Activated T-helper 1 cell treated with anti-CD3 and anti-CD28 coated beads, Interleukin-2, amount 50 U/mL, for 16 hours (primary cell): ENCODE results near the gene XPR1.
"Not testable (repeated sequence)": the region's sequence is repeated elsewhere in the genome, so short reads cannot be mapped to it uniquely, and the experiment has no call there.

Experiments used
- DNase-seq, 2 donors: peaks; one replicate each; pipeline ENCODE4 v3.0.0-alpha.2; 2020; ENCODE audit warnings: low read depth in 1 of 2, low spot score in 1 of 2

Gene XPR1

DNA sequence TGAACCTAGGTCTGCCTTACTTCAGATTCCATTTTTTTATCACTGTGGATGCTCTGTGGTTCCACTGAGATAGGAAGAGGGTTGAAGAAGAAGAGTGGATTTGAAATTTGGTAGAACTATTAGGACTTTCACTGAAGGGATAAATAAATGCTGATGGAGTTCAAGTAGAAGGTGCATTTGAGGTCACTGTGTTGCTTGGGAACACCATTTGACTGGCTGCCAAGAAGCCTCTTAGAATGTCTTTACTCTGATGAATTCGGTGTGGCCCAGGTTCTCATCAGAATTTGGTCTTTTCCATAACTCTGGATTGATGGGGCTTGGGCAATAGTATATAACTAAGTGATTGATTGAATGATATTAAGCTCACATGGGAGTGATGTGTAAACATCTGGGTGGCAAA is 11.9 kb downstream of the XPR1 start:
- DNase-seq, result no peak

DNA sequence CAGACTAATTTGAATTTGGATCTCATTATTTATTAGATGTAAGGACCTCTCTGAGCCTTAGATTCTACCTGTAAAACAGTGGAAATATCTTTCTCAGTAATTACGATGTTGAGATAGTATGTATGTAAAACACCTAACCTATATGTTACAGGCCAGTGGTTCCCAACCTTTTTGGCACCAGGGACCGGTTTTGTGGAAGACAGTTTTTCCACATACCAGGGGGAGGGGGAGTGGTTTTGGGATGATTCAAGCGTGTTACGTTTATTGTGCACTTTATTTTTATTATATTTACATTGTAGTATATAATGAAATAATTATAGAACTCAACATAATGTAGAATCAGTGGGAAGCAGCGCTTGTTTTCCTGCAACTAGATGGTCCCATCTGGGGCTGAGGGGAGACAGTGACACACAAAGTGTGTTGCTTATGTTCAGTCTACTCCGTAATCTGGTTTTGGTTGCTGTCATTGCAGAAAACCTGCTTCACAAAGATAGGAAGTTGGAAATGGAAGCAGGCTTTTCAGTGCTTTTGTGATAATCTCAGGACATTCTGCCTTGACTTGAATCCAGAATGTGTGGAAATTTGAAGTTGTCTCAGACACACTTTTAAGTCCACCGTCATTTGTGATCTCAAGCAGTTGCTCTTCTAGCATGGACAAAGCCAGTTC is 12.8 kb downstream of the XPR1 start:
- DNase-seq, result no peak

DNA sequence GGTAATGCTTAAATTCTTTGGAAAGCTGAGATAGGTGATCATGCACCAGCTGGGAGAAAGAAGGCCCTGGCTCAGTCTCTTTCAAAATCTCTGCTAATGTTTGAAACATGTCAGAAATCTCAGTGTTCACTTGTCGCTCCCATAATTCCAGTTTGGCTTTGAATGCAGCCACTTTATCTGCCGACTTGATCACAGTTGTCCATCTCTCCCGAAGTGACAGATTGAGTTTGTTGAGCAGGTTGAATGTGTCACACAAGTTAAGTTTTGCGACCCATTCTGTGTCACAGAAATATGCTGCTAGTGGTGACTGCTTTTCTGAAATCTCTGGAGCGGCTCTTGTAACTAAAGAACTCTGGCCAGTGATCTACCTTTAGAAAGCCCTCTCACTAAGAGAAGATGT is 13.4 kb downstream of the XPR1 start:
- DNase-seq, result not testable (repeated sequence)

DNA sequence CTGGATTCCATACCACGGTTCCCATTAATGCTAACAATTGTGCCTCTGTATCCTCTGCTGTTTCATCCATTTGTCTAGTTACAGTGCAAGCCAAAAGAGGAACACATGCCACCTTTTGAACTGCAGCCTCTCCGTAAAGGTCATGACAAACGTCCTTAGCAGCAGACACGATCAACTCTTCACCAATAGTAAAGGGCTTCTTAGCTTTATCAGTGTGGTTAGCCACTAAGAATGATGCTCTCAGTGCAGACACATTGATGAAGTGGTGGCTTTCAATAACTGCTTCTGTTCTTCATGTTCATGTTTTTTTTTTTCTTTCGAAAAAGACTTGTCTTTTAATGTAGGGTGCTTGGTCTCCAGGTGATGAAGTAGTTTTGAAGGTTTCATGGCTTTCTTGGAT is 14.3 kb downstream of the XPR1 start:
- no peak for DNase-seq

DNA sequence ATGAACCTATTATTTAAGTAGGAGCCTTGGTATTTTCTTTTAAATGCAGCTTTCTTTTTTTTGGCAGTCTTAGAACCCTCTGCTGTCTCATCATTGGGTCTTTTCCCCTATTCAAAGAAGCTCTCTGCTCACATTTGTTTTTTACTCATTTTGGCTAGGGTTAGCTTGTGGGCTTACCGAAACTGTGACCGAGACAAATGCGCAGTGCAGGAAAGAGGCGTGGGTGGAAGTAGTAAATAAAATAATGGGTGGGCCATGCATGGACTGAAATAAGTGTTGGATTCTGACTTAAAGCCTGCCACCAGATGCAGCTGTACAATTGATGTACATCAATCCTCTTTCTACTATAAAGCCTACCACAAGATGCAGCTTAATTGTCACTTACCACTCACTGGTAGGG is 14.7 kb downstream of the XPR1 start:
- DNase-seq, result no peak

DNA sequence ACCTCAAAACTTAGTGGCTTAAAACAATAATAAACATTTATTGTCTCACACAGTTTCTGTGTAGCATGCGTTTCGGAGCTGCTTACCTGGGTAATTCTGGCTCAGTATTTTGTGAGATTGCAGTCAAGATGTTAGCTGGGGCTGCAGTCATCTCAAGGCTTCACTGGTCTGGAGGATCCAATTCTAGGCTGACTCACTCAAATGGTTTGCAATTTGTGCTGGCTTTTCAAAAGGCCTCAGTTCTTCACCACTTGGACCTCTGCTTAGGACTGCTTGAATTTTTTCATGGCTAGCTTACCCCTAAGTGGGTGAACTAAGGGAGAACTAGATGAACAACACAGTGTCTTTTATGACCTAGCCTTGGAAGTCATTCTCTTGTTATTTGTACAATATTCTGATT is 21.0 kb downstream of the XPR1 start:
- no peak for DNase-seq

DNA sequence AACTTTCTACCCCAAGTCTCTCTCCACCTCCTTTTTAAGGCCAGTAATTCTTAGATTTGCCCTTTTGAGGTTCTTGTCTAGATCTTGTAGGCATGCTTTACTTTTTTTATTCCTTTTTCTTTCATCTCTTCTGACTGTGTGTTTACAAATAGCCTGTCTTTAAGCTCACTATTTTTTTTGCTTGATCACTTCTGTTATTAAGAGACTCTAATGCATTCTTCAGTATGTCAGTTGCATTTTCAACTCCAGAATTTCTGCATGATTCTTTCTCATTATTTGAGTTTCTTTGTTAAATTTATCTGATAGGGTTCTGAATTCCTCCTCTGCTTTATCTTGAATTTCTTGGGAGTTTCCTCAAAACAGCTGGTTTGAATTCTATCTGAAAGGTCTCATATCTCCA is 30.9 kb downstream of the XPR1 start:
- no peak for DNase-seq

DNA sequence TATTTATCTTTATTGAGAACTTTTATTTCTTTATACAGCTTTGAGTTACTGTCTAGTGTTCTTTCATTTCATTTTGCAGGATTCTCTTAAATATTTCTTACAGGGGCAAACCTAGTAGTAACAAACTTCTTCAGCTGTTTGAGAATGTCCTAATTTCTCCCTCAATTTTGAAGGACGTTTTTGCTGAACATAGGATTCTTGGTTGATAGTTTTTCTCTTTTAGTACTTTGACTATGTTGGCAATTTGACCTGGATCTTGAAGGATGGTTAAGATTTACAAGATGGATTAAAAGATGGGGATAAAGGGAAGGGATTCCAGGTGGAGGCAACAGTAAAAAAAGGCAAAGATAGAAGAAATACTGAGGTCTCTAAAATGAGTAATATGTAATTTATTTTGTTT is 38.9 kb downstream of the XPR1 start:
- no peak for DNase-seq

DNA sequence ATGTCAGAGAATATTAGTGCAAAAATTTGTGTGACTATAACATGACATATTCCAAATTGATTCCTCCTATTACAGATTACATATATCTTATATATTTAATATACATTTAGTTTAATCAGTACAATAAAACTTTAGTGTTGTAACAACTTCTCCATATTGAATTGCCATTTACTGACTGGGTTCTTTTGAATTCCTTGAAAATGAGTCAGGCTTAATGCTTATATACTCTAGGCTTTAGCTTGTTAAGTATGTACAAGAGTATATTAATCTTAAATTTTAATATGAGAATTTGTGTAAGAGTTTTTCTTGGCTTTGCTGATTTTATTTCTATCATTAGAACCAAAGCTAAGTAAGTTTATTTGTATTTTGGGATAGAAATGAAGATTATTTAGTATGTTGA is 40.3 kb downstream of the XPR1 start:
- no peak for DNase-seq

DNA sequence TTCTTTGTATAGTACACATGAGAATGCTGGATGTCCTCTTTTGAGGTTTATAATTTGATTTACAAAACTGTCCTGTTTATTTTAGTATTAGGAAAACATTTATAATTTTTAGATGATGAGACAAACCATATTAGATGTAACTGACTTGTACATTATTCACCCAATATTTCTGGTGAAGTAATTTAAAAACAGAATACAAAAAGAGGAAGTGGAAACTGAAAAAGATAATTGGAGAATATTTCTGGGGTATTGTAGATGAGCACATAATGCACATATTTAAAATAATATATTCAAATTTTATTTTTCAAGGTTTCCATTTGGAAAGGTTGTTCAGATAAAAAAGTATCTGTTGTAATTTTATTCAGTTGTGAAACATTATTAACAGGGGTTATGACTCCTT is 40.7 kb downstream of the XPR1 start:
- DNase-seq, result no peak

DNA sequence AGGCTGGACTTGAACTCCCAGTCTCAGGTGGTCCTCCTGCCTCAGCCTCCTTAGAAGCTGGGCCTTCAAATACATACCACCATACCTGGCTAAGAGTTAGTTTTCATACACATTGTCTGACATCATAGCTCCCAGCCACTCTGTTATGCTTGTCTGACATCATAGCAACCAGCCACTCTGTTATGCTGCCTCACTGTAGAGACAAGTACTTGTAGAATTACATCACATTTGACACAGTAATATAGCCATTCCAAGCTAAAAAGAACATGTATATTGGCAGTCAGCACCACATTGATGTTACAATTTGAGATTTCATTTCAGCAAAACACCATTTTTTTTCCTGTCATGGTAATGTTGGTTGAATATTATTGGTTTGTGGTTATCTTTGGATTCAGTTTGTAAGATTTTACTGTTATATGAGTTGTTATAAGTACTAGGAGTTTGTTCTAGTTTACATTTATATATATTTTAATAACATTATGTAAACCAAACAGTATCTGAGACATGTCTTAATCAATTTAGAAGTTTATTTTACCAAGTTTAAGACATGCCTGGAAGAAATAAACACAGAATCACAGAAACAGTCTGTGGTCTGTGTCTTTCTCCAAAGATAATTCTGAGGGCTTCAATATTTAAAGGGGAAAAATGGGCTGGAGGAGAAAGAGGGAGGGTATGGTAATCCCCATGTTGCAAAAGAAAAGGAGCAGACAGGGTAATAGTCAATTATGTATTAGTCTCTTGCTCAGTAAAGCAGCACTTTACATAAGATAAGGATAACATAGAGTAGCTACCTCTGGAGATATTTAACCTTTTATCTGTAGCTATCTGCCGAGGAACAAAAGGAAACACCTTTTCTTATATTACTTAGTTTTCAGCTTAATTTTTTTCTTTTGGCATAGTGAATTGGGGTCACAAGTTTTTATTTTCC is 43.0 kb downstream of the XPR1 start:
- no peak for DNase-seq

DNA sequence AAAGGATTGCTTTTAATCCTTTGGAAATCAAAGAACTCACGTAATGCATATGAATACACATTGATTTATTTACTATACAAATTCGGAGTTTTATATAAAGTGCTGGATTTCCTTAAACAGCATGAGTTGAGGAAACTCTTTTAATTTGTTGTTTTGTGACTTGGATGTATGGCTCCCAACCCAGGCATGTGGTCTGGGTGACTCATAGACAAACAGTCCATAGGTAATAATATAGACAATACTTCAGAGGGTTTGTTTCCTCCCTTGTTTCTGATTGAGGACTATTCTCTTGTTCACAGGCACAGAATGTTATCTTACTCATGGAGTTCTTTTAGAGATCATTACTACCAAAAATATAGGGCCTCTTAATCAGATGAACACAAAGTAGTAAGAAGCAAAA is 43.8 kb downstream of the XPR1 start:
- no peak for DNase-seq

DNA sequence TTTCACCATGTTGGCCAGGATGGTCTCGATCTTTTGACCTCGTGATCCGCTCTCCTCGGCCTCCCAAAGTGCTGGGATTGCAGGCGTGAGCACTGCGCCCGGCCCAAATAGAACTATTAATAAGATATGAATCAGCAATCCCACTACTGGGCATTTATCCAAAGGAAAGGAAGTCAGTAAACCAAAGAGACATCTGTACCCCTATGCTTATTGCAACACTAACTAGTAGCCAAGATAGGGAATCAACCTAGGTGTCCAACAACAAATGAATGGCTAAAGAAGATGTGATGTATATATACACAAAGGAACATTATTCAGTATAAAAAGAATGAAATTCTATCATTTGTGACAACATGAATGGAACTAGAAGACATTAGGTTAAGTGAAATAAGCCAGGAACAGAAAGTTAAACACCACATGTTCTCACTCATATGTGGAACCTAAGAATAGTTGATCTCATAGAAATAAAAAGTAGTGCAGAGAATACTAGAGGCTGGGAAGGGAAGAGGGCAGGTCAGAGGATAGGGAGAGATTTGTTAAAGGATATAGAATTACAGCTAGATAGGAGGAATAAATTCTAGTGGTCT is 48.8 kb downstream of the XPR1 start:
- DNase-seq, result no peak

DNA sequence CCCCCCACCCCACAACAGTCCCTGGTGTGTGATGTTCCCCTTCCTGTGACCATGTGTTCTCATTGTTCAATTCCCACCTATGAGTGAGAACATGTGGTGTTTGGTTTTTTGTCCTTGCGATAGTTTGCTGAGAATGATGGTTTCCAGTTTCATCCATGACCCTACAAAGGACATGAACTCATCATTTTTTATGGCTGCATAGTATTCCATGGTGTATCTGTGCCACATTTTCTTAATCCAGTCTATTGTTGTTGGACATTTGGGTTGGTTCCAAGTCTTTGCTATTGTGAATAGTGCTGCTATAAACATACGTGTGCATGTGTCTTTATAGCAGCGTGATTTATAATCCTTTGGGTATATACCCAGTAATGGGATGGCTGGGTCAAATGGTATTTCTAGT is 51.3 kb downstream of the XPR1 start:
- not testable (repeated sequence) for DNase-seq

DNA sequence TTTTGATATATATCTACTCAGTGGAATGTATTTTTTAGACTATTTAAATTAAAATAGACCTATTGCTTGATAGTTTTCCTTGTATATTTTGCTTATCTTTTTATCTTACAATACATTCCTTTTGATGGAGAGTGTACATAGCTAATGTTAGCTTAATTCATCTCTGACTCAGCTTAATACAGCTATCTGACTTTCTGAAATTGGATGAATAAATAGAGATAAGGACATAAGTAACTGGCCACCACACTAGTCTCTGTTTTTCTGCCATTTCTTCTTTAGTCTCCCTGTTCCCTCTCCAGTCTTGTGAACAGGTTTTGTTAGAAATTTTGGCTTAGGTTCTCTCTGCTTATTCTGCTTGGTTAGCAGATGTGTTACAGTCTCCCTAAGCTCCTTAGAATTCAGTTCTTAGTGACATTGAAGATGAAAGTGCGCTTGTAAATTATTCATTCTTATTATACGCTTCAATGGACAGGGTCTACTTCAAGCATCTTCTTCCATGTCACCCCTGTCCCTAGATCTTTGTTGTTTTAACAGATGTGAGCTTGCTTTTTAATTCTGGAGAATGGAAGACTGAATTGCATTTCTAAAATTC is 59.6 kb downstream of the XPR1 start:
- DNase-seq, result no peak

DNA sequence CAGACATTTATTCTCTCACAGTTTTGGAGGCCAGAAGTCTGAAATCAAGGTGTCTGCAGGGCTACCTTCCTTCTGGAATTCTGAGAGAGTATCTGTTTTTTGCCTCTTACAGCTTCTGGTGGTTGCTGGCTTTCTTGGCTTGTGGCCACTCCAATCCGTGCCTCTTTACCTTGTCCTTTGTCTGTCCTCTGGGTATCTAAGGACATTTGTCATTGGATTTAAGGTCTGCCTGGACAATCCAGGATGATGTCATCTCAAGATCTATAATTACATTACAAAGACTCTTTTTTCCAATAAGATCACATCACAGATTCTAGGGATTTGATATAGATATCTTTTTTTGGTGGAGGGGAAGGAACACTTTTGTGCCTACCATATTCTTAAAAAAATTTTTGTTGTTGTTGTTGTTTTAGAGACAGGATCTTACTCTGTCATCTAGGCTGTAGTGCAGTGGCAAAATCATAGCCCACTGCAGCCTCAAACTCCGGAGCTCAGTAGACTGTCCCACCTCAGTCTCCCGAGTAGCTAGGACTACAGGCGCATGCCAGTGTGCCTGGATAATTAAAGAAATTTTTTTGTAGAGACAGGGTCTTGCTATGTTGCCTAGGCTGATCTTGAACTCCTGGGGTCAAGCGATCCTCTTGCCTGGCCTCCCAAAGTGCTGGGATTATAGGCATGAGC is 61.9 kb downstream of the XPR1 start:
- DNase-seq, result no peak

DNA sequence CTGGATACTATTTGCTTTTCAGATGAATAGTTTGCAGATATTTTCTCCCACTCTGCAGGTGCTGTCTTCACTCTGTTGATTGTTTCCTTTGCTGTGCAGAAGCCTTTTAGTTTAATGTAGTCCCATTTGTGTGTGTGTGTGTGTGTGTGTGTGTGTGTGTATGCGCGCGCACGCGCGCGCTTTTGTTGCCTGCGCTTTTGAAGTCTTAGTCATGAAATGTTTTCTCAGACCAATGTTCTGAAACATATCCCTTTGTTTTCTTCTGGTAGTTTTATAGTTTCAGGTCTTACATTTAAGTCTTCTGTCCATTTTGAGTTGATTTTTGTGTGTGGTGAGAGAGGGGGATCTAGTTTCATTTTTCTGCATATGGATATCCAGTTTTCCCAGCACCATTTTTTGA is 63.5 kb downstream of the XPR1 start:
- no peak for DNase-seq

DNA sequence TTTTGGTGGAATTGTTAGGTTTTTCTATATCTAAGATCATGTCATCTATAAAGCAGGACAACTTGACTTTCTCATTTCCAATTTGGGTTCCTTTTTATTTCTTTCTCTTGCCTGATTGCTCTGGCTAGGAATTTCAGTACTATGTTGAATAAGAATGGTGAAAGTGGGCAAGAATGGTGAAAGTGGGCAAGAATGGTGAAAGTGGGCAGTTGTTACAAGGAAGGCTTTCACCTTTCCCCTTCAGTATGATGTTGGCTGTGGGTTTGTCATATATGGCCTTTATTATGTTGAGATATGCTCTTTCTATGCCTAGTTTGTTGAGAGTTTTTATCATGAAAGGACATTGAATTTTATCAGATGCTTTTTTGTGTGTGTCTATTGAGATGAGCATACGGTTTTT is 64.5 kb downstream of the XPR1 start:
- no peak for DNase-seq

DNA sequence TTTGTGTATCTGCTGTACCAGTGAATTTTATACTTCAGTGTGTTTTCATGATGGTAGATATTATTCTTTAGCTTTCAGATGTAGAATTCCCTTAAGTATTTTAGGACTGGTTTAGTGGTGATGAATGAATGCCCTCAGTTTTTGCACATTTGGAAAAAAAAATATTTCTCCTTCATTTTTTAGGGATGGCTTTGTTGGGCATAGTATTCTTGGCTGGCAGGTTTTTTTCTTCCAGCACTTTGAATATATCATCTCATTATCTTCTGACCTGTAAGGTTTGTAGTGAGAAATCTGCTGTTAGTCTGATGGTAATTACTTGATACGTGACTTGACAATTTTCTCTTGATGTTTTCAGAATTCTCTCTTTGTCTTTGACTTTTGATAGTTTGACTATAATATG is 66.8 kb downstream of the XPR1 start:
- no peak for DNase-seq

DNA sequence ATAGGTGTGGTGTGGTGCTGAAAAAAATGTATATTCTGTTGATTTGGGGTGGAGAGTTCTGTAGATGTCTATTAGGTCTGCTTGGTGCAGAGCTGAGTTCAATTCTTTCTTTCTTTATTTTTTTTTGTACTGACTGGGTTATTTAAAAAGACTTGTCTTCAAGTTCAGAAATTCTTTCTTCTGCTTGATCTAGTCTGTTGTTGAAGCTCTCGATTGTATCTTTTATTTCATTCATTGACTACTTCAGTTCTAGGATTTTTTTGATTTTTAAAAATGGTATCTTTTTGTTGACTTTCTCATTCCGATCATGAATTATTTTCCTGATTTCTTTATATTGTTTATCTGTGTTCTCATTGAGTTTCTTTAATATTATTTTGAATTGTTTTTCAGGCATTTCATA is 70.6 kb downstream of the XPR1 start:
- not testable (repeated sequence) for DNase-seq

DNA sequence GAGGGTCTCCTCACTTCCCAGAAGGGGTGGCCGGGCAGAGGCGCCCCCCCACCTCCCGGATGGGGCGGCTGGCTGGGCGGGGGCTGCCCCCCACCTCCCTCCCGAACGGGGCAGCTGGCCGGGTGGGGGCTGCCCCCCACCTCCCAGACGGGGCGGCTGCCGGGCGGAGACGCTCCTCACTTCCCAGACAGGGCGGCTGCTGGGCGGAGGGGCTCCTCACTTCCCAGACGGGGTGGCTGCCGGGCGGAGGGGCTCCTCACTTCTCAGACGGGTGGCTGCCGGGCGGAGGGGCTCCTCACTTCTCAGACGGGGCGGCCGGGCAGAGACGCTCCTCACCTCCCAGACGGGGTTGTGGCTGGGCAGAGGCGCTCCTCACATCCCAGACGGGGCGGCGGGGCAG is 78.9 kb downstream of the XPR1 start:
- DNase-seq, result not testable (repeated sequence)
